WI38 (cell line): Measurements from ENCODE around the gene PPP6R2.

ENCODE experiments used
- H3K4me3 ChIP-seq: 2 replicates; pipeline ENCODE4 v1.5.1; 2011; ENCODE audit warnings: low read depth, mild to moderate bottlenecking, control low read depth, low read length
- CTCF ChIP-seq: IDR thresholded peaks from 2 replicates; pipeline ENCODE4 v1.5.1; 2012; ENCODE audit warnings: low read depth, mild to moderate bottlenecking, control low read depth, low read length

The PPP6R2 gene

GRCh38 chr22:50311606-50312351, 31.3 kb upstream of the PPP6R2 start:
- no peak for TF ChIP-seq CTCF
- H3K4me3 ChIP-seq, result no peak overlapping the region

GRCh38 chr22:50312371-50312770, 30.8 kb upstream of the PPP6R2 start:
- TF ChIP-seq CTCF, result no peak
- H3K4me3 ChIP-seq, result no peak overlapping the region

GRCh38 chr22:50313021-50313420, 30.1 kb upstream of the PPP6R2 start:
- no peak overlapping the region for H3K4me3 ChIP-seq
- TF ChIP-seq CTCF, result no peak

- H3K4me3 ChIP-seq, result no peak overlapping the region
- TF ChIP-seq CTCF, result no peak
Measured at GRCh38 chr22:50313600-50313999, 29.5 kb upstream of the PPP6R2 start.

GRCh38 chr22:50314081-50314454, 29.1 kb upstream of the PPP6R2 start:
- no peak for TF ChIP-seq CTCF
- no peak overlapping the region for H3K4me3 ChIP-seq

GRCh38 chr22:50314455-50315288, 28.5 kb upstream of the PPP6R2 start:
- TF ChIP-seq CTCF, result no peak
- H3K4me3 ChIP-seq, result no peak overlapping the region
